Fibroblast of skin of left biceps (primary cell): Measurements from ENCODE around the gene PUM2.
"Not testable (repeated sequence)": the region's sequence is repeated elsewhere in the genome, so short reads cannot be mapped to it uniquely, and the experiment has no call there.

Experiments used
- DNase-seq, 2 experiments: peaks; one replicate each; pipeline ENCODE4 v3.0.0-alpha.2; 2013; ENCODE audit warnings: low read depth in 2 of 2

PUM2 gene

DNA sequence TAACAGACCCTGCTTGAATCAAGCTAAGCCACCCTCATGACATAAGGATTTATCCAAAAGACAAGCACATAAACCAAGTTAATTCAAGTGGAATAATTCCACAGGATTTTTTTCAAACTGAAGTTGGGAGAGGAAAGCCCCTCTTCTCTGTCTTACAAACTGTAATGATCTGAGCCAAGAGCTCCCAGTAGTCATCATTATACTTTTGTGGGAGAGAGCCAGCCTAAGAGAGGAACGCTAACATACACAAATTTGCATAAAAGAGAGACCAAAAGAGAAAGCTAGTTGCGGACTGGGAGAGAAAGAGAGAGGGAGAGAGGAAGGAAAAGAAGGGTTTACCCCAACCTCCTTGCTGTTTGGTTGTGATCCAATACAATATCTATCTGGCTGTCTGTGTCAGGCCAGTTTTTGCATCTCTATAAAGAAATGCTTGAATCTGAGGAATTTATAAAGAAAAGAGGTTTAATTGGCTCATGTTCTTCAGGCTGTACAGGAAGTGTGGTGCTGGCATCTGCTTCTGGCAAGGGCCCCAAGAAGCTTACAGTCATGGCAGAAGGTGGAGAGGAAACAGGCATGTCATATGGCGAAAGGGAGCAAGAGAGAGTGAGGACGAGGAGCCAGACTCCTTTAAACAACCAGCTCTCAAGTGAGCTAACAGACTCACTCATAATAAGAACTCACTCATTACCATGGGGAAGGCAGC is 20.8 kb upstream of the PUM2 start:
- no peak for DNase-seq

DNA sequence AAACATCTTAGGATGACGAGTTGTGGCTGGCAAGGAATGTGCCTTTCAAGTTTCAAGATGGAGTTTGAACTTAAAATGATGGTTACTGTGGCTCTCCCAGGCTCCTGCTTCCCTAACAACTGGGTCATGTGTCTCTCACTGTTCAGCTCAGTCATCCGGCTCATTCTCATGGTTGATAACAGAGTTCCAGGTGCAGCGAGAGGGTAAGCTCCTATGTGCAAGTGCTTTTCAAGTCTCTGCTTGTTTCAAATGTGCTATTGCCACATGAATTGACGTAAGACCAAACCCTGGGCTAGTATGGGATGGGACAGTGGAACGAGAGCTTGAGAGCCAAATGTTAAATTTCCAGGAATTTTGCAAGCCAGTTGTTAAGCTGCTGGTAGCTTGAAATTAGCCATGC is 19.5 kb upstream of the PUM2 start:
- no peak for DNase-seq

DNA sequence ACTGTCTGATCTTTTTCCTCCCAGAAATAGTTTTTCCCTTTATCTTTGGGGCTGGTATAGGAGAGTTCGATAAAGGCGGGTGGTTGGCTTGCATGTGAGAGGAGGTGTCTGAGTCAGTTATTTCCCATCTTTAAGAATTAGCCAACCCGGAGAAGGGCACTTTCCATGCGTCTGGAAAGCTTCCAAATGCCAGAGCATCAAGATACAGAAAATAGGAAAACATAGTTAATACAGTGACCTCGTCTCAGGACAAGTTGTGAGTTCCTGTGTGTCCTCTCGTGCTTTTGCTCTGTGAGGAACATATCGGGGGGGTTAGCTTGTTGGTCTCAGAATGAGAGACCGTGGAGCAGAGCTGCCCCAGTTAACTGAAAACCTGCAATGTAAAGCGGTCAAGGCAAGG is 18.7 kb upstream of the PUM2 start:
- no peak for DNase-seq

DNA sequence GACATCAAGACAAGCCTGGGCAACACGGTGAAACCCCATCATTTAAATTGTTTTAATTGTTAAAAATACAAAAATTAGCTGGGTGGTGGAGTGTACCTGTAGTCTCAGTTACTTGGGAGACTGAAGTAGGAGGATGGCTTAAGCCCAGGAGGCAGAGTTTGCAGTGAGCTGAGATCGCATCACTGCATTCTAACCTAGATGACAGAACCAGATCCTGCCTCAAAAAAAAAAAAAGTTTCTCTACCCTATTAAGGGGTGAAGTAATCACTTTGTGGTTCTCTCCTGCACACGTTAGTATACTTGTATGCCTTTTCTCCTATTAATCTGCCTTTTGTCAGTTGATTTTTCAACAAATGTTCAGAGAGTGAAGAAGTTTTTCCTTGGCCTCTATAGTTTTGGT is 18.1 kb upstream of the PUM2 start:
- DNase-seq: no peak

DNA sequence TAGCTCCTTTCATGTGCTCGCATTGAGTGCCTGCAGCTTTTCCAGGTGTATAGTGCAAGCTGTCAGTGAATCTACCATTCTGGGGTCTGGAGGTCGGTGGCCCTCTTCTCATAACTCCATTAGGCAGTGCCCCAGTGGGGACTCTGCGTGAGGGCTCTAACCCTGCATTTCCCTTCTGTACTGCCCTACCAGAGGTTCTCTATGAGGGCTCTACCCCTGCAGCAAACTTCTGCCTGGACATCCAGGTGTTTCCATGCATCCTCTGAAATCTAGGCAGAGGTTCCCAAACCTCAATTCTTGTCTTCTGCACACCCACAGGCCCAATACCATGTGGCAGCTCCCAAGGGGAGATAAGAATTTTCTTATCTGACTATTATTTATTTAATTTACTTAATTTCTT is 17.3 kb upstream of the PUM2 start:
- not testable (repeated sequence) for DNase-seq

DNA sequence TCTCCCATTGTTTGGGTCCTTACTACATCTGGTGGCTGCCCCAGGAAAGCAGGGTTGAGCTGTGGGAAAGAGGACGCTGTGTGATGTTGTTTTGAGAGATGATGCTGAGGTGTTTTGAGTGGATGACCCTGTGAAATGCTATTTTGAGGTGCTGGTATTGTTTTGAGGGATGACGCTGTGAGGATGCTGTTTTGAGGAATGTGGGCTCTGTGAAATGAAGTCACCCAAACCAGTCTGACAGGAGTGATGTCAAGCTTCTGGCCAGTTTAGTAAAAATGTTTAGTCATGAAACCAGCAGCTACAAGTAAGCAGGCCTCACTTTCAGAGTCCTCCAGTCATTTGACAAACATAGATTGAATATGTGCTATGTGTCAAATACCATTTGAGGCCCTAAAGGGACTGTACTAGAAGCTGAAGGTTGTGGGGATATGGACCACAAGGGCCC is 16.1 kb upstream of the PUM2 start:
- no peak for DNase-seq

DNA sequence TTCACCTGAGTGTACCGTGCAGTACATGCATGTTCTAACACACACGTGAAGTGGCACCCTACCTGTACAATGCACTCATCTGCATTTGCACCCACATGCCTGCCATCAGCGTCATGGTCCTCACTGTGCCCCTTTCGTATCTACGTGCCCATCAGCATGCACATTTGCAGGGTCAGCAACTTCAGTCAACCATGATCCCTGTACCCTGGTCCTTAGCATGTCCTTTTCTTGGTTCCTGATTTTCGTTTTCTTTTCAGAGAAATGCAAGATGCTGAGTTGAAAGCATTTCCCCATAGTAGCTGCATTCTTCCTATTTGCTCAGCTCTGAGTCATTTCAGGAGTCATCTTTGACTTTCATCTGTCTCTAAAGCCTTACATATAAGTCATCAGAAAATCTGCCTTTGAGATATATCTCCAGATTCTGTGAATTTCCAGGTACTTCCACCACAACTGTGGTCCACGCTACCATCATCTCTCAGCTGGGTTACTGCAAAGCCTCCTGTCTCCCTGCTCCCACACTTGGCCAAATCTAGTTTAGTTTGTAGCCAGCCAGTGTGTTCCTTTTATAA is 14.7 kb upstream of the PUM2 start:
- peak in 1 of 2 experiments; percentile 18 for DNase-seq

DNA sequence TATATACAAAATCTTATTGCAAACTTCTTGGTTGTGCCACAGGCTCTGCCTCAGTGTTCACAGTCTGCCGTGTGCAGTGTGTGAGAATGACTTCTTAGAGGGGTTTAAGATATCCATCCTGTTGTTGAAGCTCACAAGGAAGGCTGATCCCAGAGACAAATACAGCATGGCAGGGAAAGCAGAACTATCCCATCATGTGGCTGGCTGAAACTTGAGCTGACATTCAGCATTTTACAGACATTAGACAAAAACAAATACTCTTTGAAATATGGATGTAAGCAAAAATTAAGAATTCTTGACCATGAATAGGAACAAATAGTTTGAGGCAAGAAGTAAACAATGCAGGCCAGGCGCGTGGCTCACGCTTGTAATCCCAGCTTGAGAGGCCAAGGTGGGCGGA is 12.9 kb upstream of the PUM2 start:
- DNase-seq: no peak

DNA sequence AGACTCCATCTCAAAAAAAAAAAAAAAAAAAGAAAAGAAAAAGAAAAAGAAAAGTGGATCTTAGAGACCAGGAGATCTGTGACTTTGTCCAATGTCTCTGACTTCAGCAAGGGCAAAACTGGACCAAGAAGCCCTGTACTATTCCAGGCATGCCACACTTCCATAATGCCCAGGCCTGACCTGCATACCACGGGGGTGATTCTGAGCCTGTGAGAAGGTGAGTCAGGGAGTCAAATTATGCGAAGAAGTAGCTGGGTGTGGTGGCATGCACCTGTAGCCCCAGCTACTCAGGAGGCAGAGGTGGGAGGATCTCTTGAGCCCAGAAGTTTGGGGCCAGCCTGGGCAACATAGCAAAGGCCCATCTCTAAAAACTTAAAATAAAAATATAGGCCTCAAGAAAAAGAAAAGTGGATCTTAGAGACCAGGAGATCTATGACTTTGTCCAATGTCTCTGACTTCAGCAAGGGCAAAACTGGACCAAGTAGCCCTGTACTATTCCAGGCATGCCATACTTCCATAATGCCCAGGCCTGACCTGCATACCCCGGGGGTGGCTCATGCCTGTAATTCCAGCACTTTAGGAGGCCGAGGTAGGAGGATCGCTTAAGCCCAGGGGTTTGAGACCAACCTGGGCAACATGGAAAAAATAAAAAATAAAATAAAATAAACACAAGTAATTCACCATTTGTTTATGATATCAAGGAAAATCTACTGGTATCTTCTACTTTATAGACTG is 12.2 kb upstream of the PUM2 start:
- no peak for DNase-seq

DNA sequence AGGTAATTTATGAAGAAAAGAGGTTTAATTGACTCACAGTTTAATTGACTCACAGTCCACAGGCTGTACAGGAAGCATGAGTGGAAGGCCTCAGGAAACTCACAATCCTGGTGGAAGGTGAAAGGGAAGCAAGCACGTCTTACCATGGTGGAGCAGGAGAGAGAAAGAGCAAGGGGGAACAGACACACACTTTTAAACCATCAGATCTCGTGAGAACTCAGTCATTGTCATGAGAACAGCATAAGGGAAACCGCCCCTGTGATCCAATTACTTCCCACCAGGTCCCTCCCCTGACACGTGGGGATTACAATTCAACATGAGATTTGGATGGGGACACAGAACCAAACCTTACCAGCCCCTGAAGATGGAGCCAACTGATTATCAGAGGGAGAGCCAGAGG is 11.2 kb upstream of the PUM2 start:
- DNase-seq: no peak

DNA sequence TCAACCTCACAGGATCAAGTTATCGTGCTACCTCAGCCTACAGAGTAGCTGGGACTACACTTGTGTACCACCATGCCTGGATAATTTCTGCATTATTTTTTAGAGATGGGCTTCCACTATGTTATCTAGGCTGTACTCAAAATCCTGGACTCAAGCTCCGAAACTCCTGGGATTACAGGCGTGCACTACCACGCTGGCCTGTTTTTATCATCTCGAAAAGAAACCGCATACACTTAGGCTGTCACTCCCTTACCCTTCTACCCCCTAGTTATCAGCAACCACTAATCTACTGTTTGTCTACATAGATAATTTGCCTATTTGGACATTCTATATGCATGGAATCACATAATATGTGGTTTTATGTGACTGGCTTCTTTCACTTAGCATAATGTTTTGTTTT is 8.5 kb upstream of the PUM2 start:
- DNase-seq: no peak

DNA sequence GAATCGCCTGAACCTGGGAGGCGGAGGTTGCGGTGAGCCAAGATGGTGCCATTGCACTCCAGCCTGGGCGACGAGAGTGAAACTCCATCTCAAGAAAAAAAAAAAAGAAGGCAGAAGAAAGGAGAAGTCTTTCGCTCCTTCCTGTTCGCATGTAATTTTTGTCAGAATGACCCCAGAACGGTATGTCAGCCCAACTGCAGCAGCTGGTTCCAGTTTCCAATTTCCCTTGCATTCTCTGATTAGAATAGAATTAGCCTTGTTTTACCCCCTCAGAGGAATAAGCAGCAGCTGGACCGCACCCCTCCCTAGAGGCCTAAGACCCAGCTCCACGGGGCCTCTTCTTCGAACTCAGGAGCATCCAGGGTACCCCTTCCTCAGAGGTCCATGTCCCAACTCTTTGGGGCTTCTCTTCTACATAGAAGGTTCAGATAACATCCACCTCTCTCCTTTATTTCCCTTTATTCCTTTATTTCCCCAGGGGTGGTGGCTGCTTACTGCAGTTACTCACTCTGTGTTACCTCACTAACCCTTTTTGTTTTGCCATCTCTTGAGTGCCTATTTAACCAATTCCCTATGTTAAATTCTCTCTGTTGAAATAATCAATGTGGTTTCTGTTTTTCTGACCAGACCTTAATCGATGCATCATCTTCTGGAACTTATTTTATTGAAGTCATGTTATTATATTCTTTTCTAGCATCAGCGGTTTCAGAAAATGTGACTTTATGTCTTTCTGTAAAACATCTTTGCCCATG is 7.2 kb upstream of the PUM2 start:
- DNase-seq: no peak

DNA sequence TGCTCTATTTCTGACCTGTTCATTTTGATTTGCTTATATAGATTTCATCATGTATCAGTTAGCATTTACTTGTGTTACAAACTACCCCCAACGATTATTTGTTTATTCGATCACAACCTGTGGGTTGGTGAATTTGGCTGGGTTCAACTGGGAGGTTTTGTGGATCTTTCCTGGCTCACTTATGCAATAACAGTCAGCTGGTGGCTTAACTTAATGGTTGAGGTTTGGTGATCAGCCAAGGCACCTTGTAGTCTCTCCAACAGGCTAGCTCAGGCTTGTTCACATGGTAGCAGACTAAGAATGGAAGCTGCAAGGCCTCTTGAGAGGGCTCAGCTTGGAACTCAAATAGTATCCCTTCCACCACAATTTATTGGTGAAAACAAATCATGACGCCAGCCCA is 5.4 kb upstream of the PUM2 start:
- peak; percentile 73 to 77 for DNase-seq

DNA sequence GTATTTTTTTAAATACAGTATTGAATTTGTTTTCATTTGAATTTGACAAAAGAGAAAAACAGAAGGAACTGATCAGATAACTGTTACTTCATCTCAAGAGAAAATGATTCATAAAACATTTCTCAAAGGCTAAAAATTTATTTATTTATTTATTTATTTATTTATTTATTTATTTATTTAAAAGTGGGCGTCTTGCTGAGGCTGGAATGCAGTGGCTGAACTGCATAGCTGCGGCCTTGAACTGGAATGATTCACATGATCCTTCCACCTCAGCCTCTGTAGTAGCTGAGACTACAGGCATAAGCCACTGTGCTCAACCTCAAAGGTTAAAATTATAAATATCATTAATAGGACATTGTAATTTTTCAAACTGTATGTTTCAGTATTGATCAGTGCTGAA is 4.5 kb upstream of the PUM2 start:
- DNase-seq: peak; percentile 21 to 25

DNA sequence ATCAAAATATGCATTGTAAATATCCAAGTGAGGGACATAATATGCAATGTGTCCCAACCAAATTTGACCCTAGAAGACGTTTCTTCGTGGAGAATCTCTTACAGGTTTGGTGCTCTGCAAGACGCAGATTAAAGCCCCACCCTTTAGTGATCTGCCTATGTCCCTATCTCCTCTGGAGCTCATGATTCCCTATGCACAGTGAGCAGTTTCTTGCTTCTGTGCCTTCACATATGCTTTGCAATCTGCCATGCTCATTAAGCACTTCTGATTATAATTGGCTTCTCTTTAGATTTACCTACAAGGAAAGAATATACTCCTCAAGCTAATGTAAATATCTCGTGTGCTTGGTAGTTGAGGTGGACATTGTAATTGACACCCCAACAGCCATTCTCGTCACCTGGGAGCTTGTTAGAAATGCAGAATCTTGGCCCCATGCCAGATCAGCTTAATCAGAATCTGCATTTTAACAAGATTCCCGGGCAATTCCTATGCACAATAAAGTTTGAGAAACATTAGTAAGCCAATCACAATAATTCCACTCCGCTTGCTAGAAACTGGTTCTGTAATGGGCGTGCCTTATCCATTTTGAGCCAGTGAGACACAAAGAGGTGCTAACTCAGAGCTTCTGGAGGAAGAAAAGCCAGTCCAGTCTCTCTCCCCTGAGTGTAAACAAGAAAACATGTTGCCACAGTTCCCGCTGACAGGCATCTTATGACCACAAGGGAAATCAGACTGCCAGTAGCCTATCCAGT is 2.8 kb upstream of the PUM2 start:
- DNase-seq: no peak

DNA sequence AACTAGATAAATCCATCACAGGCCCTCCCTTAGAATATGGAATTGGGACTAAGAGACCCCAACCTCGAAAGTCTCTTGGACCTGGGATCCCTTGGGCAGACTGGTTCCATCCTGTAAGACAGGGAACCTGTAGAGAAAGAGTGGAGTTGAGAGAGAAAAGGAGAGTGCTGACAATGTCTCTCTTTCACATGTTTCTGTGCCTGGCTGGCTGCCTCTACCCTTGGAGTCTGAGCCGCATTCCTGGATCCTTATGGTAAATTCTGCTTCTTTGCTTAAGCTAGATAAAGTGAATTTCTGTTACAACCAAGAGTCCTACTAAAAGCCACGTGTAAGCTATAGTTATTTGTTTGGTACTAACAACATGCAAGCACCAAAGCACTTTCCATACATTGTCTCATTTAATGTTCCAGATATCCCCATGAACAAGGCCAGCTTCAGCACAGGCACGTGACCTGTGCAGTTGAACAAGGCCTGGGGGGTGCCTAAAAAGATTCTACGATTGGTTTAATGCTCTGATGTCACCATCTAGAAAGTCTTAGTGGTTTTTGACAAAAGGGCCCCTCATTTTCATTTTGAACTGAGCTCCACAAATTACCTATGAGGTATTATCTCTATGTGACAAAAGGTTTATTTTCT is 2.1 kb upstream of the PUM2 start:
- DNase-seq: no peak

DNA sequence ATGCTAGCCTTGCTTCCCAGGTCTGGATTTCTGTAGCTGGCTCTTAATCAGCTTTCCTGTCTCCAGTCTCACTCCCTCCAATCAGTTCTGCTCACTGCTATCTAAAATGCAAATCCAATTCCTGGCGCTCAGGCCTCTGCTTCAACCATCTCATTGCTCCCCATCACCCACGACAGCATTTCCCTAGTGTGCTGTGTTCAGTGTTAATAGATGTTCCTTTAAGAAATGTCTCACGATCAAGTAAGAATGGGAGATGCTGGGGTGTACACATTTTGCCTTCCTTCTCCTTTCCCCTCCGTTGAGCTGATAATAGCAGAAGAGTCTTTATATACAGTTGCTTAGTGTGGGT is 1.6 kb upstream of the PUM2 start:
- no peak for DNase-seq

DNA sequence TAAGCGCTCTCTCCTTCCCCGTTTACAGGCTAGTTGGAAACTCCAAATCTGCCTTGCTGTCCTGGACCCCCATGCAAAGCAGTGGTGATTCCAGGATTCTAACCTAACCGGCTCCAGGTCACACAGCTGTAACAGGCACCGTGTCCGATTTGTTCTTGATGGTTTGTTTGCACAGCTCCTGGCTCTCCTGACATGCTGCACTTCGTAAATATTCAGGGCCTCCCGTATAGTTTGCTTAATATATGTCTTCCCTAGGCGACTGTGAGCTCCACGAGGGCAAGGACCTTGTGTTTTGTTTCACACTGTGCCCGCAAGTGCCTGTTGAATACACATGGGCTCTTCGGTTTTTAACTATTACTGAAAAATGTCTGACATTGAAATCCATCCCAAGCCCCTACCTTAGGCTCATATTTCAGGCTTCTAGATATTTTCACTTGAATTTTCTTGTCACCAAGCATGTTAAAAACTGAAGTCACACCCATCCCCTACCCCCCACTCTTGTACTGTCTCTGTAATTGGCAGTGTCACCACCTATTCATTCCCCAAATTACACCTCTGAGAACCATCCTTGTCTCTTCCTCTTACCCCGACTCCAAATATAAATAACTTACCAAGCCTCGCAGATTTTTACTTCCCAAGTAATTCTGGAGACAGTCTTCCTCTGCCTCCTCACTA is 1.0 kb upstream of the PUM2 start:
- DNase-seq: no peak

DNA sequence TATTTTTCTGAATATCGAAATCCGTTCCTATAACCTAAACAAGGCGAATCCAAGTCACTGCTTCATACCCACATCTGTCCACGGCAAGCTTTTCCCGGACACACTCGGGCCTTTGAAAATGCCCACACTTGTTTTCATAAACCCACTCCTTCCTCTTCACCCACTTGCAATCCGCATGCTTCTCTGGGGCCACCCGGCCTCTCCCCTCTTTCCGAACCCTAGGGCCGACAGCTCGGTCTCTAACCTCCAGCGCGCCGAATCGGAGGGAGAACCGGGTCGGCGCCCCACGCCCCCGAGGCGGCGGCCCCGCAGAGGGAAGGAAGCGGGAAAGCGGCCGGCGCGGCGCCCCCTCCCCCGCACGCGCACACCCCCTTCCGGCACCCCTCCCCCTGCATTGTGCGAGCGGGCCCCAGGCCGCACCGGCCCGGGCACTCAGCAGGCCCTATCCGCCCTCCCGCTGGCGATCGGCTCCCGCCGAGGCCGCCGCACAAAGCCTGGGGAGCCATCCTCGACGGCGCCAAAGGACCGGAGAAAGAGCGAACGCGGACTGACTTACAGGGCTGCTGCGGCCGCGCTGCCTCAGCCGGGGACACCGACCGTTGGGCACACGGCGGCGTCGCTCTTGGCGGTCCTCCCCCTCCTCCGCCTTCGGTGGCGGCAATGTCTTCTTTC is 467 bp downstream of the PUM2 start:
- DNase-seq: no peak

DNA sequence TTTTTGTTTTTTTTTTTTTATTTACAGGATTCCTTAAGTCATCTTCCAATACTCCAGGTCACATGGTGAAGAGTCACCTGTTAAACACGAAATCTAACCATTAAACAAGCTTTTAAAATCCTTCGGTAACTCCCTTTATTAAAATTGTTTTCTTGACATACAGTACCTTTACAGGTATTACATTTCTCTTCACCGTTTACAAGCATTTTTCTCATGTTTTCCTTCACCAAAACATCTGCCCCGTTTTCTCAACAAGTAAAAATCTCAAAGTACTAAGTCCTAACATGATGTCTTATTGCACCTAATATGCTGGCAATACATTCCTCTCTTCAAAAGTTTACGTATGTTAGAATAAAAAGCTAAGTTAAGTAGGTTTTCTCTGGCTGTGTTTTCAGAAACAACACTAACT is 1.1 kb downstream of the PUM2 start:
- DNase-seq: no peak
